CD8-positive, alpha-beta memory T cell (primary cell): ENCODE data around the gene RYK. TPM values are rescaled to one million over a fixed set of nuclear protein-coding genes. Genes with fewer than 3 reads are reported as not detected.

Source experiments
- CTCF ChIA-PET: fragments of 350-600 bp; sonication (Branson Sonifier 250); formaldehyde crosslinking; loops from one replicate; lab custom pipeline; 2021; ENCODE audit warnings: antibody characterized with exemption; lab: Charles Lee
- POLR2A ChIA-PET: fragments of 350-600 bp; sonication (Branson Sonifier 250); formaldehyde crosslinking; loops from one replicate; lab custom pipeline; 2021; ENCODE audit warnings: antibody characterized with exemption; lab: Charles Lee
- DNase-seq, 5 donors: peaks; one replicate each; pipeline versions ENCODE4 v3.0.0 to v3.0.0-alpha.2; 2020 to 2022; ENCODE audit warnings: mixed read lengths in 1 of 5
- H3K27ac ChIP-seq: one replicate; pipeline ENCODE4 v1.7.0; 2013; ENCODE audit warnings: low read depth, mild to moderate bottlenecking, low read length, moderate library complexity
- H3K27me3 ChIP-seq: 2 replicates; pipeline ENCODE4 v1.7.0; 2013; ENCODE audit warnings: low read length, mild to moderate bottlenecking; ENCODE audit not compliant: insufficient read depth, poor library complexity, severe bottlenecking
- H3K36me3 ChIP-seq: 2 replicates; pipeline ENCODE4 v1.7.0; 2013; ENCODE audit warnings: mild to moderate bottlenecking, low read length, moderate library complexity; ENCODE audit not compliant: insufficient read depth
- H3K4me1 ChIP-seq: 2 replicates; pipeline ENCODE4 v1.7.0; 2013; ENCODE audit warnings: mild to moderate bottlenecking, low read length, moderate library complexity; ENCODE audit not compliant: insufficient read depth
- H3K4me3 ChIP-seq: 2 replicates; pipeline ENCODE4 v1.7.0; 2013; ENCODE audit warnings: mild to moderate bottlenecking, low read length
- H3K9me3 ChIP-seq: 2 replicates; pipeline ENCODE4 v1.7.0; 2013; ENCODE audit warnings: mild to moderate bottlenecking, low read length
- H3K27ac Mint-ChIP-seq, 8 donors: one replicate each; pipeline ENCODE4 v1.8.0; 2020 to 2021; ENCODE audit warnings: mixed read lengths in 8 of 8, mild to moderate bottlenecking in 6 of 8, inconsistent platforms in 3 of 8, moderate library complexity in 3 of 8
- H3K27me3 Mint-ChIP-seq, 2 donors: one replicate each; pipeline ENCODE4 v1.8.0; 2020 to 2021; ENCODE audit warnings: mixed read lengths in 2 of 2, mild to moderate bottlenecking in 1 of 2, moderate library complexity in 1 of 2
- H3K36me3 Mint-ChIP-seq, 3 donors: one replicate each; pipeline ENCODE4 v1.8.0; 2020 to 2021; ENCODE audit warnings: mixed read lengths in 3 of 3, inconsistent platforms in 1 of 3, mild to moderate bottlenecking in 1 of 3
- H3K4me1 Mint-ChIP-seq, 3 donors: one replicate each; pipeline ENCODE4 v1.8.0; 2020 to 2021; ENCODE audit warnings: mixed read lengths in 3 of 3, inconsistent platforms in 1 of 3, mild to moderate bottlenecking in 1 of 3
- H3K4me3 Mint-ChIP-seq, 7 donors: one replicate each; pipeline ENCODE4 v1.8.0; 2020 to 2021; ENCODE audit warnings: mixed read lengths in 7 of 7, mild to moderate bottlenecking in 6 of 7, moderate library complexity in 4 of 7, inconsistent platforms in 2 of 7
- H3K9me3 Mint-ChIP-seq, 5 donors: one replicate each; pipeline ENCODE4 v1.8.0; 2020 to 2022; ENCODE audit warnings: mixed read lengths in 5 of 5, mild to moderate bottlenecking in 3 of 5, moderate library complexity in 2 of 5, inconsistent platforms in 1 of 5
- polyA plus RNA-seq: library from polyadenylated mRNA; unstranded; fragments of 300-500 nt; fragmentation: Illumina TruSeq; gene quantifications from one replicate; pipeline ENCODE4 v1.2.3, GENCODE V29; 2021
- total RNA-seq, 2 experiments: library from RNA; stranded (reverse); gene quantifications; one replicate each; pipeline ENCODE4 v1.2.3, GENCODE V29; 2021

Gene RYK
- total and polyA plus RNA-seq, 3 experiments from 2014 or later: 13.3 to 26.1 (median 23.0) TPM

DNA sequence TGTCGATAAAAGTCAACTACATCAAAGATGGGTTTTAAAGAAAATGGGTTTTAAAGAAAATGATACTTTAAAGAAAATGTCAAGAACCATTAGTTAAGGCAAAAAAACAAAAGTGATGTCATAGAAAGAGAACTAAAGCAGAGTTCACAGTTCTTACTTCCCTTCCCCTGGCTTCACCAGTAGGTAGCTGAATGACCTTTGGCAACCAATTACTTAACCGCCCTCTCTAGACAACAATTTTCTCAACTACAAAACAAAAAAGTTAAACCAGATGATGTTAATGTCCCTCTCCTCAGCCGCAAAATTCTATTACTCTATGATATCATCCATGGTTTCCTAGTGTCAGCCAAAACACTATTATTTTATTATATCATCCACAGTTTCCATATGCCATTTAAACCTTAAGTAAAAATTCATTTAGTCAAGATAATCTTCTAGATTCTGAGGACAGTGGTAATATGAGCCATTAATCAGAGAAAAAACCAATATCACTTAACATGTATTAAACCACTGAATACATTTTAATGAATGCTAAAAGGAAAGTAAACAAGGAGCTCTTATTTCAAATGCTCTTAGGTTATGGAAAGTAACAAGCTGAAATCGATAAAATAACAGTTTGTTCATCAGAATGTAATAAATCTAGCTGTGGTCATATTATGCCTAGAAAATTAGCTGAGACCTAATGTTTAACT is 13.1 kb downstream of the RYK start:
- peaks cover 67 to 86% (median 80%) of the 10 kb centered on the region in 3 donors for H3K4me1 Mint-ChIP-seq
- no peak overlapping the region for H3K4me3 Mint-ChIP-seq
- no peak overlapping the region for H3K27ac ChIP-seq
- H3K4me3 ChIP-seq: no peak overlapping the region
- POLR2A ChIA-PET: no interaction called here
- H3K27me3 Mint-ChIP-seq: no peaks in the 10 kb centered on the region
- peak overlapping the region in 1 of 8 donors; percentile 3 for H3K27ac Mint-ChIP-seq
- no peaks in the 10 kb centered on the region for H3K36me3 ChIP-seq
- H3K27me3 ChIP-seq: no peaks in the 10 kb centered on the region
- no peaks in the 10 kb centered on the region for H3K9me3 Mint-ChIP-seq
- DNase-seq: no peak
- H3K9me3 ChIP-seq: no peaks in the 10 kb centered on the region
- H3K36me3 Mint-ChIP-seq: peaks cover 0 to 2% (median 0%) of the 10 kb centered on the region in 3 donors
- H3K4me1 ChIP-seq: peaks cover 42% of the 10 kb centered on the region
- CTCF ChIA-PET: interaction anchor here (1.2 to 2.1 kb wide), 3 partner anchors 13 to 236 kb away, joined by 4 to 7 read pairs (median 4); no protein-coding TSS in a partner anchor

DNA sequence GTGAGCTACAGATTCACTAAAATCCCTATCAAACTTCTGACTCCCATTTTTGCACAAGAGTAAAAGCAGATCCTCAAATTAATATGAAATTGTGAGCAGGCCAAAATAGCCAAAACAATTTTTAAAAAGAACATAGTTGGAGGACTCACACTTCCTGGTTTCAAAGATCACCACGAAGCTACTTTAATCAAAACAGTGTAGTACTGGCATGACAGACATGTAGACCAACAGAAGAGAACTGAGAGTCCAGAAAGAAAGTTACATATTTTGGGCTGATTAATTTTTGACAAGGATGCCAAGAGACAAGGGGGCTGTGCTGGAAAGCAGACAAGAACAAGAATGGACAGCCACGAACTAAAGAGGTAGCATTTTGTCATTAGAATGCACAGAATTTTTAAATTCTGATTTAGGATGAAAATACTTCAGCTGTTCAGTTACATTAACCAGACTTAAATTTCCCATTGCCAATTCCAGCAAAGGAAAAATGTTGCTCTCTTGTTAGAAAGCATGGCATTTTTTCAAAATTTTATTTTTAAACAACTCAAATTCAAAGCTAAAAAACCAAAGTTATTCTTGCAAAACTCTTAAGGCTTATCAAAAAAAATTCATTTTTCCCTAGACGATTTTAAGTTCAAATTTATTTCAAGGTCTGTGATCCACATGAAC is 14.0 kb downstream of the RYK start:
- POLR2A ChIA-PET: no interaction called here
- CTCF ChIA-PET: interaction anchor here (1.2 to 2.0 kb wide), 2 partner anchors 24 to 237 kb away, joined by 4 read pairs; no protein-coding TSS in a partner anchor
- peaks cover 73 to 88% (median 82%) of the 10 kb centered on the region in 3 donors for H3K4me1 Mint-ChIP-seq
- Histone ChIP-seq H3K4me3 (no peak overlapping the region), H3K36me3 (no peaks in the 10 kb centered on the region), H3K27ac (no peak overlapping the region), H3K9me3 (no peaks in the 10 kb centered on the region), H3K27me3 (no peaks in the 10 kb centered on the region), H3K4me1 (peaks cover 52% of the 10 kb centered on the region)
- DNase-seq: no peak
- H3K4me3 Mint-ChIP-seq: peak overlapping the region in 1 of 7 donors; percentile 45
- H3K36me3 Mint-ChIP-seq: peaks cover 0 to 2% (median 0%) of the 10 kb centered on the region in 3 donors
- no peaks in the 10 kb centered on the region for H3K27me3 Mint-ChIP-seq
- peak overlapping the region in 2 of 8 donors; percentile 0 to 8 for H3K27ac Mint-ChIP-seq
- no peaks in the 10 kb centered on the region for H3K9me3 Mint-ChIP-seq

DNA sequence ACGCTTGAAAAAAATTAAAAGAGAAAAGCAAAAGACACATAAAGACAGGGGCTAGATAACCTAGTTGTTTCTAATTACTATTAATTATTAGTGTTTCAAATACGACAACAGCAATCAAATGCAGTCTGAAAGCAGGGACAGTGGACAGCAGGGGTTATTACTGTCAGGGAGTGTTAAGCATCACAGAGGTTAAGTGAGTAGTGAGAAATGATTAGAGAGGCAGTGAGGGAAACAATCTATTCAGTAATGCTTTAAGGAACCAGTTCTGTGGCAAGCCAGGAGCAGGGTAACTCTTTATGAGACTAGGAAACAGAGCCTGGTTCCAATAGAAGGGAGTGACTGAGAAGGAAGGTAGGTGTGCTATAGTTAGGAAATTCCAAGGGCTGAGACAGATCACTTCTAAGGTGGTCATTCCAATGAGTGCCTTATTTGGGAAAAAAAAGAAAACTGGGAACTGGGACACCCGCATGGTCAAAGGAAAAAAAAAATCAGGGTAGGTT is 15.0 kb downstream of the RYK start:
- no peak overlapping the region for H3K4me3 ChIP-seq
- Mint-ChIP-seq H3K4me3 (peak overlapping the region in 1 of 7 donors; percentile 33), H3K27me3 (no peaks in the 10 kb centered on the region), H3K36me3 (peaks cover 0 to 2% (median 0%) of the 10 kb centered on the region in 3 donors), H3K4me1 (peaks cover 77 to 87% (median 86%) of the 10 kb centered on the region in 3 donors), H3K9me3 (no peaks in the 10 kb centered on the region), H3K27ac (peak overlapping the region in 2 of 8 donors; percentile 32 to 41)
- no peak overlapping the region for H3K27ac ChIP-seq
- no peak for DNase-seq
- H3K36me3 ChIP-seq: no peaks in the 10 kb centered on the region
- H3K27me3 ChIP-seq: no peaks in the 10 kb centered on the region
- no peaks in the 10 kb centered on the region for H3K9me3 ChIP-seq
- ChIA-PET POLR2A (no interaction called here), CTCF (no interaction called here)
- peaks cover 58% of the 10 kb centered on the region for H3K4me1 ChIP-seq

DNA sequence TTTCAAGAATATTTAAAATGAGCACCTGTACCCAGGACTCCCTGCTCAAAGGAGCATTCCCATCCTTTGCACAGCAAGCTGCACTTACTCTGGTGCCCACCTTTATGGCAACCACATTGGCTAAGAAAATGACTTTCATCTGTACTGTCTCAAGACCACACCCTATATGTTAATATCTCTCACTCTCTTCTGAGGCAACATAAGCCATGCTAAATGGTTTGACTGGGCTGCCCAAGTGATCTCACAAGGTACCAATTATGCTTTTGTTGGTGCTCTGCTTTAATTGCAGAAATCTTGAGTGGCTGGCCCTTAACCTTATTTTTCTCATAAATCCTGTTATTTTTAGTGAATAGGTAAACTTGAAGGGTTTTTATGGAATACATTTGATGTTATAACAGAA is 17.7 kb downstream of the RYK start:
- ChIA-PET CTCF (interaction anchor here (1.2 kb wide), 1 partner anchor 21 kb away, joined by 5 read pairs; no protein-coding TSS in a partner anchor), POLR2A (no interaction called here)
- no peaks in the 10 kb centered on the region for H3K36me3 ChIP-seq
- peaks cover 0 to 2% (median 0%) of the 10 kb centered on the region in 3 donors for H3K36me3 Mint-ChIP-seq
- no peaks in the 10 kb centered on the region for H3K9me3 ChIP-seq
- H3K27me3 ChIP-seq: no peaks in the 10 kb centered on the region
- H3K27ac Mint-ChIP-seq: no peak overlapping the region
- no peak overlapping the region for H3K4me3 ChIP-seq
- H3K4me1 ChIP-seq: peaks cover 43% of the 10 kb centered on the region
- peak overlapping the region in 1 of 7 donors; percentile 1 for H3K4me3 Mint-ChIP-seq
- no peak overlapping the region for H3K27ac ChIP-seq
- H3K27me3 Mint-ChIP-seq: no peaks in the 10 kb centered on the region
- no peaks in the 10 kb centered on the region for H3K9me3 Mint-ChIP-seq
- H3K4me1 Mint-ChIP-seq: peaks cover 79 to 89% (median 85%) of the 10 kb centered on the region in 3 donors
- no peak for DNase-seq

DNA sequence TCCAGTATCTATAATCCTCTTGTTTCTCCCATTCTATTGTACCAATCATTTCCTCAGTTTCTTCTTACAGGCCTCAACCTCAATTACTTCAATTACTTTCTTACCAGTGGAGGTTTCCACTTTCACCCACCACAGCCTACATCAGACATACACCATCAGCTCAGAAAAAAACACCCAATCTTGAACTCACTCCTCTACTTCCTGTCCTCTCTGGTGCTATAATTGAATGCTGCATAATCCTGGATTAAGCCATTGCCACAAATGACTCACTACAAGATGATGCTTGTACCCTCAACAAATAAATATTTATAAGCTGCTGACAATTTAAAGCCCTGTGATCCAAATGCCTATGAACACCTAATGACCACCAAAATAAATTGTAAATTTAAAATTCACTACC is 18.5 kb downstream of the RYK start:
- peak overlapping the region in 2 of 8 donors; percentile 1 for H3K27ac Mint-ChIP-seq
- Histone ChIP-seq H3K36me3 (no peaks in the 10 kb centered on the region), H3K4me3 (no peak overlapping the region), H3K27ac (no peak overlapping the region), H3K9me3 (no peaks in the 10 kb centered on the region), H3K4me1 (peaks cover 36% of the 10 kb centered on the region), H3K27me3 (no peaks in the 10 kb centered on the region)
- peaks cover 72 to 84% (median 79%) of the 10 kb centered on the region in 3 donors for H3K4me1 Mint-ChIP-seq
- H3K4me3 Mint-ChIP-seq: peak overlapping the region in 3 of 7 donors; percentile 1 to 14 (median 2)
- no peak for DNase-seq
- no peaks in the 10 kb centered on the region for H3K27me3 Mint-ChIP-seq
- ChIA-PET CTCF (interaction anchor here (0.6 to 1.2 kb wide), 3 partner anchors 14 to 21 kb away, joined by 3 to 5 read pairs (median 3); no protein-coding TSS in a partner anchor), POLR2A (no interaction called here)
- peaks cover 0 to 2% (median 0%) of the 10 kb centered on the region in 3 donors for H3K36me3 Mint-ChIP-seq
- no peaks in the 10 kb centered on the region for H3K9me3 Mint-ChIP-seq

DNA sequence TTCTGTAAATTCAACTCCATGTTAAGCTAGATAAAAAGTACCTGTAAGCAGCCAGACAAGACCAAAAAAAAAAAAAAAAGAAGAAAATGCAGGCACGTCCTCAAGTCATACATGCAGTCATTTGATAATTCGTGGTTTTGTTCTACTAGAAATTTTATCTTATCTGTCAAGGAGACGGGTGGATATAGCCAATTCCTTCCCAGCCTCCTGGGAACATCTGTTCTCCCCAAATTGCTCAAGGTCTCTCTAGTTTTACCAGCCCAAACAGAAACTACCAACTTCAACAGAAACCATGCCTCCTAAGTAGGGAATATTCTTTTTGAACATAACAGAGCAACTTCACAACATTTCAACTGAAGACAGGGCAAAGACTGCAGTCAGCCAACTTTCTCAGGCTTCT is 19.5 kb downstream of the RYK start:
- no peaks in the 10 kb centered on the region for H3K36me3 ChIP-seq
- no peaks in the 10 kb centered on the region for H3K9me3 Mint-ChIP-seq
- no peak overlapping the region for H3K27ac Mint-ChIP-seq
- ChIA-PET CTCF (interaction anchor here (0.9 kb wide), 1 partner anchor 18 kb away, joined by 3 read pairs; no protein-coding TSS in a partner anchor), POLR2A (no interaction called here)
- peaks cover 28% of the 10 kb centered on the region for H3K4me1 ChIP-seq
- no peak for DNase-seq
- H3K27me3 ChIP-seq: no peaks in the 10 kb centered on the region
- H3K4me3 ChIP-seq: no peak overlapping the region
- H3K36me3 Mint-ChIP-seq: peaks cover 0 to 2% (median 0%) of the 10 kb centered on the region in 3 donors
- no peak overlapping the region for H3K4me3 Mint-ChIP-seq
- no peaks in the 10 kb centered on the region for H3K27me3 Mint-ChIP-seq
- peaks cover 72 to 85% (median 77%) of the 10 kb centered on the region in 3 donors for H3K4me1 Mint-ChIP-seq
- H3K9me3 ChIP-seq: no peaks in the 10 kb centered on the region
- H3K27ac ChIP-seq: no peak overlapping the region

DNA sequence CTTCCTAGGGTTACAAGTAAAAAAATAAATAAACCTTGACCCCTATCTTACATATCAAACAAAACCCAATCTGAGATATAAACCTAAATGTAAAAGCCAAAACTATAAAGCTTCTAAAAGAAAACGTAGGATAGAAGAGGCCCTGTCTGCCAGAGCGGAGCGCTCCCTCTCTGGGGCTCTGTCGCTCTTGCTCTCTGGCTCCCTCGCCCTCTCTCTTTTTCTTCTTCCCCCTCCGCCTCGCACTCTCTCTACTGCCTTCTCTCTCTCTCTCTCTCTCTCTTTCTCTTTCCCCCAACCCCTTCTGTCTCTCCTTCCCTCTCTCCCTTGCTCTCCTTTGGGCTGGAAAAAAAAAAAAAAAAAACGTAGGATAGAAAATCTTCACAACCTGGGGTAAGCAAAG is 21.6 kb downstream of the RYK start:
- Mint-ChIP-seq H3K27ac (no peak overlapping the region), H3K9me3 (no peaks in the 10 kb centered on the region), H3K27me3 (no peaks in the 10 kb centered on the region), H3K4me3 (no peak overlapping the region), H3K36me3 (no peaks in the 10 kb centered on the region), H3K4me1 (peaks cover 63 to 76% (median 70%) of the 10 kb centered on the region in 3 donors)
- Histone ChIP-seq H3K36me3 (no peaks in the 10 kb centered on the region), H3K27me3 (no peaks in the 10 kb centered on the region), H3K4me3 (no peak overlapping the region), H3K4me1 (peaks cover 22% of the 10 kb centered on the region), H3K9me3 (no peaks in the 10 kb centered on the region), H3K27ac (no peak overlapping the region)
- ChIA-PET POLR2A (no interaction called here), CTCF (no interaction called here)
- no peak for DNase-seq

DNA sequence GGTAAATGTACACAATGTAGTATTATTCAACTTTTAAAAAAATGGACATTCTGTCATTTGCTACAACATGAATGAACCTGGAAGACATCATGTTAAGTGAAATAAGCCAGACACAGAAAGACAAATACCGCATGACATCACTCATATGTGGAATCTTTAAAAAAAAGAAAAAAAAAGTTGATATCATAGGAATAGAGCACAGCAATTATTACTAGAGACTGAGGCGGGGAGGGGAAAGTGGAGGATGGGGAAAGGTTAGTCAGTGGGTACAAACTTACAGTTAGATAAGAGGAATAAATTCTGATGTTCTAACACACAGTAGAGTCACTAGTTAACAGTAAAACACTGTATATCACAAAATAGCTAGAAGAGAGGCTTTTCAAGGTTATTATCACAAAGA is 22.2 kb downstream of the RYK start:
- Histone ChIP-seq H3K4me3 (no peak overlapping the region), H3K4me1 (peaks cover 22% of the 10 kb centered on the region), H3K9me3 (no peaks in the 10 kb centered on the region), H3K27me3 (no peaks in the 10 kb centered on the region), H3K36me3 (no peaks in the 10 kb centered on the region), H3K27ac (no peak overlapping the region)
- H3K27me3 Mint-ChIP-seq: no peaks in the 10 kb centered on the region
- POLR2A ChIA-PET: no interaction called here
- H3K9me3 Mint-ChIP-seq: no peaks in the 10 kb centered on the region
- peaks cover 67 to 81% (median 75%) of the 10 kb centered on the region in 3 donors for H3K4me1 Mint-ChIP-seq
- H3K4me3 Mint-ChIP-seq: peak overlapping the region in 1 of 7 donors; percentile 27
- H3K36me3 Mint-ChIP-seq: no peaks in the 10 kb centered on the region
- no peak for DNase-seq
- CTCF ChIA-PET: no interaction called here
- H3K27ac Mint-ChIP-seq: no peak overlapping the region
